SK-N-SH (cell line): ENCODE measurements around the gene PALLD. TPM values are rescaled to one million over a fixed set of nuclear protein-coding genes. Genes with fewer than 3 reads are reported as not detected.

Experiments used
- CTCF ChIA-PET: fragments of 300-600, 350-600 bp; formaldehyde crosslinking; extraction: SDS; loops from one replicate; lab custom pipeline; 2021; lab: Yijun Ruan, JAX
- POLR2A ChIA-PET: fragments of 350-600 bp; sonication (Branson Sonifier 250); formaldehyde crosslinking; extraction: SDS; loops from one replicate; lab custom pipeline; 2020; ENCODE audit warnings: antibody characterized with exemption, inconsistent platforms; lab: Yijun Ruan, JAX
- DNase-seq: peaks from one replicate; pipeline ENCODE4 v3.0.0; 2012
- H2AFZ ChIP-seq: fragments of 200-600 bp; sonication (generic); 2 replicates; pipeline ENCODE4 v1.8.1; 2016; ENCODE audit warnings: antibody characterized with exemption, mild to moderate bottlenecking, low read depth
- H3F3A ChIP-seq: fragments of 200-600 bp; sonication (generic); replicated peaks from 2 replicates; pipeline ENCODE3; 2016; ENCODE audit warnings: antibody characterized with exemption, mild to moderate bottlenecking; ENCODE audit not compliant: insufficient read depth
- H3K27ac ChIP-seq, 2 experiments: fragments of 200-500 bp in 1 of 2; fragments of 200-600 bp in 1 of 2; sonication (Bioruptor generic) in 1 of 2; sonication (generic), shearing (Covaris generic) in 1 of 2; 2 replicates each; pipeline versions ENCODE4 v1.5.1 to v1.6.1; 2014 to 2016; ENCODE audit warnings: low read depth in 2 of 2, inconsistent platforms in 1 of 2, low read length in 1 of 2, mild to moderate bottlenecking in 1 of 2, mixed read lengths in 1 of 2
- H3K27me3 ChIP-seq: fragments of 200-600 bp; sonication (generic), shearing (Covaris generic); 2 replicates; pipeline ENCODE4 v1.6.1; 2016; ENCODE audit warnings: mixed run types; ENCODE audit not compliant: insufficient read depth
- H3K36me3 ChIP-seq, 2 experiments: fragments of 200-500 bp in 1 of 2; fragments of 200-600 bp in 1 of 2; sonication (Bioruptor generic) in 1 of 2; sonication (generic) in 1 of 2; replicated peaks in 1 of 2; 2 replicates each; pipeline versions ENCODE3 to v1.5.1; 2014 to 2016; ENCODE audit warnings: low read length in 1 of 2, mild to moderate bottlenecking in 1 of 2; ENCODE audit not compliant: insufficient read depth in 2 of 2, control insufficient read depth in 1 of 2
- H3K4me1 ChIP-seq, 2 experiments: fragments of 200-500 bp in 1 of 2; fragments of 200-600 bp in 1 of 2; sonication (Bioruptor generic) in 1 of 2; sonication (generic), shearing (Covaris generic) in 1 of 2; 2 replicates each; pipeline versions ENCODE4 v1.5.1 to v1.6.1; 2014 to 2016; ENCODE audit warnings: low read depth in 1 of 2, low read length in 1 of 2, mixed run types in 1 of 2; ENCODE audit not compliant: insufficient read depth in 2 of 2, control insufficient read depth in 1 of 2
- H3K4me2 ChIP-seq: fragments of 200-600 bp; sonication (generic), shearing (Covaris generic); 2 replicates; pipeline ENCODE4 v1.6.1; 2017; ENCODE audit warnings: mixed run types
- H3K4me3 ChIP-seq, 2 experiments: fragments of 200-500 bp in 1 of 2; fragments of 200-600 bp in 1 of 2; sonication (Bioruptor generic) in 1 of 2; sonication (generic), shearing (Covaris generic) in 1 of 2; 2 replicates each; pipeline versions ENCODE4 v1.5.1 to v1.8.1; 2014 to 2016; ENCODE audit warnings: low read depth in 2 of 2, inconsistent platforms in 1 of 2, low read length in 1 of 2, mild to moderate bottlenecking in 1 of 2, mixed read lengths in 1 of 2, moderate library complexity in 1 of 2
- H3K79me2 ChIP-seq: fragments of 200-600 bp; sonication (generic); 2 replicates; pipeline ENCODE4 v1.8.1; 2017; ENCODE audit warnings: mild to moderate bottlenecking; ENCODE audit not compliant: insufficient read depth
- H3K9ac ChIP-seq: fragments of 200-600 bp; sonication (generic); 2 replicates; pipeline ENCODE4 v1.6.1; 2017; ENCODE audit warnings: mixed run types
- H3K9me2 ChIP-seq: fragments of 200-600 bp; sonication (generic); 2 replicates; pipeline ENCODE4 v1.6.1; 2017; ENCODE audit warnings: mixed run types
- H3K9me3 ChIP-seq: fragments of 200-600 bp; sonication (generic); 2 replicates; pipeline ENCODE4 v1.6.1; 2017; ENCODE audit warnings: mixed run types, mild to moderate bottlenecking, moderate library complexity
- H4K20me1 ChIP-seq: fragments of 200-600 bp; sonication (generic); 2 replicates; pipeline ENCODE4 v1.6.1; 2017; ENCODE audit warnings: mild to moderate bottlenecking, mixed run types; ENCODE audit not compliant: insufficient read depth
- CHD2 ChIP-seq: fragments of 150-350 bp; IDR thresholded peaks from 2 replicates; pipeline ENCODE4 v1.6.1; 2018; ENCODE audit warnings: low read length; ENCODE audit not compliant: partially characterized antibody
- ELF1 ChIP-seq: IDR thresholded peaks from 2 replicates; pipeline ENCODE4 v1.4.0; 2012
- FOSL2 ChIP-seq: IDR thresholded peaks from 2 replicates; pipeline ENCODE4 v1.4.0; 2012; ENCODE audit warnings: low read depth, mild to moderate bottlenecking, moderate library complexity, borderline replicate concordance
- FOXM1 ChIP-seq: IDR thresholded peaks from 2 replicates; pipeline ENCODE4 v1.4.0; 2012; ENCODE audit warnings: low read depth, mild to moderate bottlenecking
- GATA2 ChIP-seq: sonication (generic); formaldehyde crosslinking; IDR thresholded peaks from 2 replicates; pipeline ENCODE4 v1.5.0; 2020; ENCODE audit warnings: mild to moderate bottlenecking, missing genetic modification reagents
- JUND ChIP-seq: IDR thresholded peaks from 2 replicates; pipeline ENCODE4 v1.4.0; 2012
- MXI1 ChIP-seq: IDR thresholded peaks from 2 replicates; pipeline ENCODE4 v1.6.1; 2012; ENCODE audit warnings: mild to moderate bottlenecking, low read depth, low read length, improper control_type of control experiment
- NFIC ChIP-seq: IDR thresholded peaks from 2 replicates; pipeline ENCODE4 v1.4.0; 2012; ENCODE audit warnings: borderline replicate concordance
- NRF1 ChIP-seq: IDR thresholded peaks from 2 replicates; pipeline ENCODE4 v1.6.1; 2012; ENCODE audit warnings: low read depth, mild to moderate bottlenecking, low read length
- POLR2AphosphoS5 ChIP-seq: IDR thresholded peaks from 2 replicates; pipeline ENCODE4 v1.6.1; 2012; ENCODE audit warnings: low read depth, low read length
- RAD21 ChIP-seq: IDR thresholded peaks from 2 replicates; pipeline ENCODE4 v1.6.1; 2012; ENCODE audit warnings: mild to moderate bottlenecking, low read length
- RCOR1 ChIP-seq: fragments of 150-350 bp; IDR thresholded peaks from 2 replicates; pipeline ENCODE4 v1.6.1; 2017; ENCODE audit warnings: antibody characterized with exemption, low read length
- TCF12 ChIP-seq: IDR thresholded peaks from 2 replicates; pipeline ENCODE4 v1.4.0; 2012
- USF1 ChIP-seq: IDR thresholded peaks from 2 replicates; pipeline ENCODE4 v1.4.0; 2012; ENCODE audit warnings: low read depth, borderline replicate concordance
- USF2 ChIP-seq: fragments of 150-350 bp; IDR thresholded peaks from 2 replicates; pipeline ENCODE4 v1.6.1; 2017; ENCODE audit warnings: antibody characterized with exemption, low read length, low read depth, borderline replicate concordance
- ZBTB33 ChIP-seq: IDR thresholded peaks from 2 replicates; pipeline ENCODE4 v1.4.0; 2012; ENCODE audit warnings: low read depth, borderline replicate concordance
- WGBS: methylation state at CpG from one replicate; pipeline ENCODE4 v1.1.6; 2017; ENCODE audit warnings: low lambda C conversion rate; 5-methylcytosine and 5-hydroxymethylcytosine counted together
- polyA plus RNA-seq, 3 experiments: library from polyadenylated mRNA; depleted of rRNA; stranded (reverse); fragments of >200 nt; gene quantifications; 2 replicates each; pipeline ENCODE4 v1.2.3, GENCODE V29; 2012

PALLD gene
- polyA plus RNA-seq, 1 of the 3 experiments (the other 2 are of a cell fraction): 33.0 TPM

- TF ChIP-seq POLR2AphosphoS5 (no peak), JUND (no peak), FOXM1 (no peak), NRF1 (no peak), GATA2 (CRISPR knock-in tag) (no peak), CHD2 (no peak), RCOR1 (no peak), ZBTB33 (no peak)
Observed at GRCh38 chr4:168787334-168787733, 290.5 kb downstream of the PALLD start (continued).

GRCh38 chr4:168787801-168788595 lies 291.1 kb downstream of the PALLD start:
- Histone ChIP-seq H3K4me1 (no peaks in the 10 kb centered on the region), H3K4me2 (no peak overlapping the region), H2AFZ (no peak overlapping the region), H3K36me3 (peaks cover 0 to 4% of the 10 kb centered on the region in 2 experiments), H3K4me3 (no peak overlapping the region), H3K27me3 (no peaks in the 10 kb centered on the region), H3F3A (no peaks in the 10 kb centered on the region), H3K9me3 (no peaks in the 10 kb centered on the region), H4K20me1 (no peaks in the 10 kb centered on the region), H3K9ac (no peak overlapping the region), H3K79me2 (no peaks in the 10 kb centered on the region), H3K9me2 (no peaks in the 10 kb centered on the region), H3K27ac (no peak overlapping the region)
- WGBS: 90% methylated on average over 10 of the region's 10 CpGs
- ChIA-PET POLR2A (no interaction called here), CTCF (no interaction called here)
- no peak for TF ChIP-seq USF2
- no peak for TF ChIP-seq MXI1
- no peak for TF ChIP-seq NFIC
- TF ChIP-seq RAD21: no peak
- no peak for TF ChIP-seq NRF1
- no peak for DNase-seq

GRCh38 chr4:168790898-168791297 lies 294.0 kb downstream of the PALLD start:
- DNase-seq: no peak
- Histone ChIP-seq H4K20me1 (no peaks in the 10 kb centered on the region), H3K27me3 (no peaks in the 10 kb centered on the region), H2AFZ (no peak overlapping the region), H3K79me2 (no peaks in the 10 kb centered on the region), H3K9me3 (no peaks in the 10 kb centered on the region), H3F3A (peaks cover 12% of the 10 kb centered on the region), H3K27ac (no peak overlapping the region), H3K4me1 (peaks cover 0 to 3% of the 10 kb centered on the region in 2 experiments; a peak in 1 of 4 replicates), H3K4me3 (no peak overlapping the region), H3K4me2 (no peak overlapping the region), H3K36me3 (no peaks in the 10 kb centered on the region), H3K9me2 (no peaks in the 10 kb centered on the region), H3K9ac (no peak overlapping the region)
- CTCF ChIA-PET: no interaction called here
- TF ChIP-seq TCF12 (no peak), USF1 (no peak), RCOR1 (no peak), ELF1 (no peak), FOSL2 (no peak), JUND (no peak), CHD2 (no peak)
- TF ChIP-seq, all 33 proteins: peak for 0
- POLR2A ChIA-PET: no interaction called here
